ENCODE data around the gene MITF. TPM values are rescaled to one million over a fixed set of nuclear protein-coding genes. Genes with fewer than 3 reads are reported as not detected.

Gene MITF
- total RNA-seq, 2 donors from 2014 or later, result 0.28 TPM; not detected in 1

DNA sequence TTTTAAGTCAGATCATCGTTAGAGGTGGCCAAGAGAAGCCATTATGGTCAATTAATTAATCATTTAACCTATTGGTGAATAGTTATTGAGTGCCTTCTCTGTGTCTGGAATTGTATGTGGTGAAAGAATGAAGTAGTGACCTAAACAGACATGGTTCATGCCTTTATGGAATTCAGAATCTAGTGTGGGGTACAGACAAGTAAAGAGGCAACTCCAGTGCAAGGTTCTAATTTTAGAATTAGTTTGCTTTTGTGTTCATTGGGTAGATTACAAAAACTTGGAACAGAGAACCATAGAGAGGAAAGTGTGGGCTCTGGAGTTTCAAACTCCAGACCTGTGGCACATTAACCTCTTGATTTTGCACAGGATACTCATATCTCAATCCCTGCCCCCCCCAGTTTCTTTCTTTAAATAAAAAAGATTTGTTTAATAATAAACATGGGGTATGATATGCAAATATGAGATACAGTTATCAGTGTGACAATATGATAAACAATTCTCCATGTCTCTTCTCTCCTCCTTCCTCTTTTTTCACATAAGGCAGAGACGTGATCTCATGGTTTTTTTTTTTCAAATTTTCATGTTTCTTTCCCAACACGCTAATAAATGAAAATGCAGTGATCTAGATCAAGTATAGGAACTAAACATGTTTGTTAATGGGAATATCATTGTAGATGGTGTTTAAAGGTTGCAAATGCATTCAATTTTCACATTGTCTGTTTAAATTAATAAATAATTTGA, 117.9 kb downstream of the MITF start:
- no peak for DNase-seq (ENCODE audit: low spot score)
- Mint-ChIP-seq H3K27me3 (no peaks in the 10 kb centered on the region), H3K4me1 (ENCODE audit: low read depth in 2 of 2) (no peaks in the 10 kb centered on the region), H3K27ac (no peak overlapping the region), H3K4me3 (no peak overlapping the region), H3K9me3 (no peaks in the 10 kb centered on the region), H3K36me3 (no peaks in the 10 kb centered on the region)
- ATAC-seq, result no peak

DNA sequence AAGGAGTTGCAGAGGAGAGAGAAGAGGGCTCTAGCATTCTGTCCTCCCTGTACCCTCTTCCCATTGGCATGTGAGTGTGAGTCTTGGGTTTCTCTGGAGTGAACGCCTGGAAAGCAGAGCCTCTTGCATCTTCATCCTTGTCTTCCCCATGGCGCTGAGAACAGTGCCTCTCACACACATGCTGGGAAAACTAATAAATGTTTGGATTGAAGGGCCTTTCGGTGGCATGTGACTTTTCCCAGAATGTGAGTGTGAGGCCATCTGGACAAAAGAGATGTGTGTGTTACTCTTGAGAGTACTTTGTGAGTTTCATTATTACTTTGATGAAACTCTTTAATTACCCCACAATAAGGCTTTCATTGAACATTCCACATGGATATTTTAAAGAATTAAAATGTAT, 122.3 kb downstream of the MITF start:
- Mint-ChIP-seq H3K36me3 (no peaks in the 10 kb centered on the region), H3K27me3 (no peaks in the 10 kb centered on the region), H3K4me3 (no peak overlapping the region), H3K27ac (no peak overlapping the region), H3K4me1 (ENCODE audit: low read depth in 2 of 2) (no peaks in the 10 kb centered on the region), H3K9me3 (peaks cover 2% of the 10 kb centered on the region)
- no peak for DNase-seq (ENCODE audit: low spot score)
- no peak for ATAC-seq

- Mint-ChIP-seq H3K4me1 (ENCODE audit: low read depth in 2 of 2) (no peaks in the 10 kb centered on the region), H3K27ac (no peak overlapping the region)
Measured at GRCh38 chr3:69864141-69864540, 124.9 kb downstream of the MITF start.

GRCh38 chr3:69864766-69865165, 125.5 kb downstream of the MITF start:
- H3K27ac Mint-ChIP-seq, result no peak overlapping the region
- no peaks in the 10 kb centered on the region for H3K27me3 Mint-ChIP-seq

More at GRCh38 chr3:69864141-69864540, 124.9 kb downstream of the MITF start:
- H3K27me3 Mint-ChIP-seq, result no peaks in the 10 kb centered on the region
- DNase-seq (ENCODE audit: low spot score) (no peak), ATAC-seq (no peak)
- no peaks in the 10 kb centered on the region for H3K36me3 Mint-ChIP-seq
- peaks cover 2% of the 10 kb centered on the region for H3K9me3 Mint-ChIP-seq
- no peak overlapping the region for H3K4me3 Mint-ChIP-seq

GRCh38 chr3:69865925-69866679, 126.8 kb downstream of the MITF start:
- Mint-ChIP-seq H3K27me3 (no peaks in the 10 kb centered on the region), H3K4me1 (ENCODE audit: low read depth in 2 of 2) (no peaks in the 10 kb centered on the region), H3K4me3 (no peak overlapping the region), H3K9me3 (peaks cover 2% of the 10 kb centered on the region), H3K27ac (no peak overlapping the region), H3K36me3 (no peaks in the 10 kb centered on the region)
- DNase-seq (ENCODE audit: low spot score) (no peak), ATAC-seq (no peak)

More at GRCh38 chr3:69864766-69865165, 125.5 kb downstream of the MITF start:
- Mint-ChIP-seq H3K36me3 (no peaks in the 10 kb centered on the region), H3K4me1 (ENCODE audit: low read depth in 2 of 2) (no peaks in the 10 kb centered on the region), H3K9me3 (peaks cover 2% of the 10 kb centered on the region), H3K4me3 (no peak overlapping the region)
- ATAC-seq, result no peak
- DNase-seq (ENCODE audit: low spot score), result no peak

- Mint-ChIP-seq H3K4me1 (ENCODE audit: low read depth in 2 of 2) (no peaks in the 10 kb centered on the region), H3K27ac (no peak overlapping the region), H3K9me3 (peaks cover 2% of the 10 kb centered on the region), H3K4me3 (no peak overlapping the region), H3K27me3 (no peaks in the 10 kb centered on the region), H3K36me3 (no peaks in the 10 kb centered on the region)
- DNase-seq (ENCODE audit: low spot score) (no peak), ATAC-seq (no peak)
Measured at GRCh38 chr3:69866988-69867720, 127.9 kb downstream of the MITF start.

DNA sequence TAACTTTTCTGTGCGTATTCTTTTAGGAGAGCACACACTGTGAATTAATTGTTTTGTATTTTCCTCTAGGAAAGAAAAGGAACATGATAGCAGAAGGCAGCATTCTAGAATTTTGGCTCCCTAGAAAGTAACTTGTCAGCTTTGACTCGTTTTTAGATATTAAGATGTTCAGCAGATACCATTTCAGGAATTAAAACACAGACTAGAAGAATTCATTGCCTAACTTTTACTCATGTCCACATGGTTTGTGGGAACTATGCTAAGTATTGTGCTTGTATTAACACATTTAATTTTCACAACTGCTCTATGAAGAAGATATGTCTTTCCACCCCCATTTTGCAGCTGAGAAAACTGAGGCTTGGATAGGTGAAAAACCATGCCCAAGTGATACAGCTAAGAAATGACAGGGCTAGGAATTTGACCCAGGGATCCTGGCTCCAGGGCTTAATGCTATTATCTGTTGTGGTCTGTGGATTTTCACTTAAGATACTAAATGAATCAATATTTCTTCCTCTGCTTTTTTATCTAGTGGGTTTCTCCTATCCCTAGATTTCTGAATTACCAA, 128.8 kb downstream of the MITF start:
- Mint-ChIP-seq H3K9me3 (peaks cover under 1% of the 10 kb centered on the region), H3K4me1 (ENCODE audit: low read depth in 2 of 2) (no peaks in the 10 kb centered on the region), H3K27ac (no peak overlapping the region), H3K36me3 (no peaks in the 10 kb centered on the region), H3K27me3 (no peaks in the 10 kb centered on the region), H3K4me3 (no peak overlapping the region)
- DNase-seq (ENCODE audit: low spot score), result no peak
- no peak for ATAC-seq

DNA sequence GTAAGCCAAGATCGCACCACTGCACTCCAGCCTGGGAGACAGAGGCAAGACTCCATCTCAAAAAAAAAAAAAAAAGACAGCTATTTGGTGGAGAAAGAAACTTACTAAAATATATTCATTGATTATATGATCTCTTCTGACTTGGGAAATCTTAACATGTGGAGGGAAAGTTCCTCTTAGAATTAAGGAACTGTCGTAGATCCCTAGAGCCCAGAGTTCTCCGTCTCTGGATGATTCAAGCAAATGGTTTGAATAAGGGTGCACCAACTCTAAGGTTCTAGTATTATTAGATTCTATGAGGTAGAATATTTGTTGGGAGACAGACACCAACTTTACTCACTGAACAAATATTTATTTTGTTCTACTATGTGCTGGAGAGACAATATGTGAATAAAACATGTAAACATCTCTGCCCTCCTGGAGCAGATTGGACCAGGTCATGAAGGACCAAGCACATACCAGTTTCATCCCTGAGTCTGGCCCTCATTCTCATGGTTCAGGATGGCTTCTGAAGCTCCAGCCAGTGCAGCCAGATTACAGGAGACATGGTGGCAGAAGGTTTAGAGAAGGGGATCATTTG, 129.7 kb downstream of the MITF start:
- ATAC-seq, result no peak
- H3K27me3 Mint-ChIP-seq, result no peaks in the 10 kb centered on the region
- H3K9me3 Mint-ChIP-seq, result no peaks in the 10 kb centered on the region
- H3K36me3 Mint-ChIP-seq, result no peaks in the 10 kb centered on the region
- no peak overlapping the region for H3K27ac Mint-ChIP-seq
- H3K4me3 Mint-ChIP-seq, result no peak overlapping the region
- no peak for DNase-seq (ENCODE audit: low spot score)
- no peaks in the 10 kb centered on the region for H3K4me1 Mint-ChIP-seq (ENCODE audit: low read depth in 2 of 2)

DNA sequence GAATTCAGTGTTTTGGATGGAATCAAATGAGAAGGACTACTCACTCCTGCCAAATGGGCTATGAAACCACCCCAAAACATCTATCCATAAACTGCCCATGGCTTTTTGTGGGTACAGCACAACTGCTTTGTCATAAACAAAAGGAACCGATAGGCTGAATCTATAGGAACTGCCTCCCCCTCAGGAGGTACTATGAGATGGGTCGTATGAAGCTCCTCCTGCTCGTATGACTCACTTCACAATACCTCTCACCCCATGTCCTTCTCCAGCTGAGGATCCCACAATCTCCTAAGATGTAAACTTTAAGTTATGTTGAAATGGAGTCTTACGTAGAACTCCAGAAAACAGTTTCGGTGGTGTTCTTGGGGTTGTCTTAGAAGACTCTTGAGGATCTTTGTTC, 130.4 kb downstream of the MITF start:
- H3K4me3 Mint-ChIP-seq, result no peak overlapping the region
- H3K27me3 Mint-ChIP-seq, result no peaks in the 10 kb centered on the region
- ATAC-seq (no peak), DNase-seq (ENCODE audit: low spot score) (no peak)
- H3K9me3 Mint-ChIP-seq, result no peaks in the 10 kb centered on the region
- H3K36me3 Mint-ChIP-seq, result no peaks in the 10 kb centered on the region
- H3K4me1 Mint-ChIP-seq (ENCODE audit: low read depth in 2 of 2), result no peaks in the 10 kb centered on the region
- H3K27ac Mint-ChIP-seq, result no peak overlapping the region

- no peak overlapping the region for H3K27ac Mint-ChIP-seq
- DNase-seq (ENCODE audit: low spot score), result no peak
- H3K9me3 Mint-ChIP-seq, result no peaks in the 10 kb centered on the region
- ATAC-seq, result no peak
- no peaks in the 10 kb centered on the region for H3K36me3 Mint-ChIP-seq
- no peaks in the 10 kb centered on the region for H3K27me3 Mint-ChIP-seq
- H3K4me3 Mint-ChIP-seq, result no peak overlapping the region
- H3K4me1 Mint-ChIP-seq (ENCODE audit: low read depth in 2 of 2), result no peaks in the 10 kb centered on the region
Measured at GRCh38 chr3:69871251-69871650, 132.0 kb downstream of the MITF start.

GRCh38 chr3:69871868-69872267, 132.6 kb downstream of the MITF start:
- Mint-ChIP-seq H3K4me3 (no peak overlapping the region), H3K4me1 (ENCODE audit: low read depth in 2 of 2) (no peaks in the 10 kb centered on the region), H3K27ac (no peak overlapping the region), H3K36me3 (no peaks in the 10 kb centered on the region), H3K9me3 (no peaks in the 10 kb centered on the region), H3K27me3 (no peaks in the 10 kb centered on the region)
- ATAC-seq (no peak), DNase-seq (ENCODE audit: low spot score) (no peak)

DNA sequence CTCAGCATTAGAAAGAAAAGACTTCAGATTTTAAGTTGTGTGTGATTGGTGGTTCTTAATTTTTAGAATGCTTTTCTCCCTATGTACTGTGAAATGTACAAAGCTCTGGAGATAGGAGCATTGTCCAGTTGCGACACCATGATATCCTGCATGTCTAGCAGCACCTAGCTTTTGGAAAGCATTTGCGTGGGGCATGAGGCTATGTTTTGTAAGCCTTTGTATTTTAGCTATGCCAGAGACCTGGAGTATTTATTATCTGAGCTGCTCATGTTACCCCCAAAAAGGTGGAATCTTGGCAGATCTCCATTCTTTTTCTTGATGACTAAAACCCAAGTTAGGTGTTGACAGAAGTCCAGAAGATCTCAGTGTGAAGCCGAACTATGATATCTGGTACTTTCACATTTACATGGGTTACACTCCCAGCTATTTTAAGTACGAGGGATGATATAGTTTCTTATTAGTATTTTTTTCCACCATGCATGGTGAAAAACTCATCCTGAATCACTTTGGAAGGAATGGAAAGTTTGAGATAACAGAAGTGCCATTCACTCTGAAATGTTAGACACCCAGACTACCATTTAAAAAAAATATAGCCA, 133.6 kb downstream of the MITF start:
- H3K9me3 Mint-ChIP-seq, result no peaks in the 10 kb centered on the region
- no peak for DNase-seq (ENCODE audit: low spot score)
- H3K36me3 Mint-ChIP-seq, result no peaks in the 10 kb centered on the region
- H3K4me3 Mint-ChIP-seq, result no peak overlapping the region
- no peaks in the 10 kb centered on the region for H3K27me3 Mint-ChIP-seq
- no peak for ATAC-seq
- no peaks in the 10 kb centered on the region for H3K4me1 Mint-ChIP-seq (ENCODE audit: low read depth in 2 of 2)
- no peak overlapping the region for H3K27ac Mint-ChIP-seq

DNA sequence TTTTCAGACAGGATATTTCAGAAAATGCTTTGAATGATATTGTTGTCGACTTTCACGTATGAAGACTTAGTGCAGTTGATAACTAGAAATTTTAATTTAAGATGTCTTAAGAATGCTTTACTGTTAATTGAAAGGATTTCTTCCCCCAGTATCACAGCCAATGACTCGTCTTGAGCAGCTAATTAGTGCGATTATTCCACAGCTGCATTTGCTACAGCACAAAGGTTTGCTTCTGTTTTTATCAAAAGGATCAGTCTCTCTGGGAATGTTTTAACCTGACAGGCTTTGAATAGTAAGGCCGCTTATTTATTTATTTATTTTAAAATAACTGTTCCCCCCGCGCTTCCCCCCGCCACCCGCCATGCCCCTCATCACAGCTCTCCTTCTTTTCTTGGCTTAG, 136.8 kb downstream of the MITF start:
- Mint-ChIP-seq H3K27me3 (no peaks in the 10 kb centered on the region), H3K4me1 (ENCODE audit: low read depth in 2 of 2) (no peaks in the 10 kb centered on the region), H3K9me3 (no peaks in the 10 kb centered on the region), H3K36me3 (no peaks in the 10 kb centered on the region), H3K27ac (no peak overlapping the region), H3K4me3 (no peak overlapping the region)
- ATAC-seq, result no peak
- DNase-seq (ENCODE audit: low spot score), result no peak
